Measurements from ENCODE around the gene ODAD3.
"Not testable (repeated sequence)": the region's sequence is repeated elsewhere in the genome, so short reads cannot be mapped to it uniquely, and the experiment has no call there.

The ODAD3 gene

GRCh38 chr19:11435057-11435832 lies at the start of gene ODAD3, which contains the start of gene PRKCSH:
ODAD3 (minus strand) TSS chr19:11435121; CDS start chr19:11435016, 105 bp downstream.
PRKCSH (plus strand) TSS chr19:11435635; CDS start chr19:11436118, 483 bp downstream.
- peak; percentile 100 for DNase-seq

GRCh38 chr19:11483366-11484111 lies 48.6 kb upstream of the ODAD3 start:
- no peak for DNase-seq

GRCh38 chr19:11482384-11483050 lies 47.6 kb upstream of the ODAD3 start:
- peak; percentile 68 for DNase-seq

GRCh38 chr19:11481534-11482383 lies 46.8 kb upstream of the ODAD3 start:
- DNase-seq = peak; percentile 95

- DNase-seq = peak; percentile 35
These were observed 46.0 kb upstream of the ODAD3 start, which contains the start of gene ELAVL3 for GRCh38 chr19:11480715-11481533. ELAVL3 (minus strand) TSS chr19:11481046; CDS start chr19:11480608, 438 bp downstream.

- DNase-seq = no peak
These were observed 45.2 kb upstream of the ODAD3 start for GRCh38 chr19:11479898-11480714.

- no peak for DNase-seq
These were observed 44.4 kb upstream of the ODAD3 start for GRCh38 chr19:11479090-11479897.

- DNase-seq = no peak
These were observed 43.5 kb upstream of the ODAD3 start for GRCh38 chr19:11478167-11479089.

- DNase-seq = no peak
These were observed 40.9 kb upstream of the ODAD3 start for GRCh38 chr19:11475861-11476260.

GRCh38 chr19:11475343-11475742 lies 40.4 kb upstream of the ODAD3 start:
- DNase-seq = not testable (repeated sequence)

GRCh38 chr19:11473725-11474124 lies 38.8 kb upstream of the ODAD3 start:
- DNase-seq = no peak

GRCh38 chr19:11468266-11468845 lies 33.4 kb upstream of the ODAD3 start:
- DNase-seq = not testable (repeated sequence)

- no peak for DNase-seq
These were observed 30.7 kb upstream of the ODAD3 start for GRCh38 chr19:11465600-11465999.

GRCh38 chr19:11464333-11465265 lies 29.7 kb upstream of the ODAD3 start:
- DNase-seq = no peak

- no peak for DNase-seq
These were observed 28.5 kb upstream of the ODAD3 start for GRCh38 chr19:11463391-11463790.

GRCh38 chr19:11461453-11461852 lies 26.5 kb upstream of the ODAD3 start:
- DNase-seq = no peak

- no peak for DNase-seq
These were observed 25.3 kb upstream of the ODAD3 start for GRCh38 chr19:11460207-11460606.
